Activated CD4-positive, alpha-beta memory T cell treated with anti-CD3 and anti-CD28 coated beads, Interleukin-2, amount 10 ng/mL, durations not matched to agents 7 days and 5 days (primary cell): Measurements from ENCODE around the gene MYO5B. TPM values are rescaled to one million over a fixed set of nuclear protein-coding genes. Genes with fewer than 3 reads are reported as not detected.

Experiments
- CTCF ChIA-PET: fragments of 350-600 bp; sonication (Branson Sonifier 250); formaldehyde crosslinking; loops from one replicate; lab custom pipeline; 2021; ENCODE audit warnings: antibody characterized with exemption, inconsistent platforms; lab: Charles Lee
- POLR2A ChIA-PET: fragments of 350-600 bp; sonication (Branson Sonifier 250); formaldehyde crosslinking; loops from one replicate; lab custom pipeline; 2021; ENCODE audit warnings: antibody characterized with exemption; lab: Charles Lee
- DNase-seq: peaks from one replicate; pipeline ENCODE4 v3.0.0-alpha.2; 2020
- H3K27ac Mint-ChIP-seq: one replicate; pipeline ENCODE4 v1.8.0; 2021; ENCODE audit warnings: mild to moderate bottlenecking, mixed read lengths
- H3K27me3 Mint-ChIP-seq: one replicate; pipeline ENCODE4 v1.8.0; 2021; ENCODE audit warnings: mixed read lengths
- H3K36me3 Mint-ChIP-seq: one replicate; pipeline ENCODE4 v1.8.0; 2021; ENCODE audit warnings: low read depth, mixed read lengths
- H3K4me1 Mint-ChIP-seq: one replicate; pipeline ENCODE4 v1.8.0; 2021; ENCODE audit warnings: mixed read lengths
- H3K4me3 Mint-ChIP-seq: one replicate; pipeline ENCODE4 v1.8.0; 2021; ENCODE audit warnings: mild to moderate bottlenecking, mixed read lengths
- H3K9me3 Mint-ChIP-seq: one replicate; pipeline ENCODE4 v1.8.0; 2021; ENCODE audit warnings: mixed read lengths
- total RNA-seq, 2 experiments: library from RNA; stranded (reverse); gene quantifications; one replicate each; pipeline ENCODE4 v1.2.3, GENCODE V29; 2021

Gene MYO5B
- total RNA-seq, 2 experiments from 2014 or later = not detected

DNA sequence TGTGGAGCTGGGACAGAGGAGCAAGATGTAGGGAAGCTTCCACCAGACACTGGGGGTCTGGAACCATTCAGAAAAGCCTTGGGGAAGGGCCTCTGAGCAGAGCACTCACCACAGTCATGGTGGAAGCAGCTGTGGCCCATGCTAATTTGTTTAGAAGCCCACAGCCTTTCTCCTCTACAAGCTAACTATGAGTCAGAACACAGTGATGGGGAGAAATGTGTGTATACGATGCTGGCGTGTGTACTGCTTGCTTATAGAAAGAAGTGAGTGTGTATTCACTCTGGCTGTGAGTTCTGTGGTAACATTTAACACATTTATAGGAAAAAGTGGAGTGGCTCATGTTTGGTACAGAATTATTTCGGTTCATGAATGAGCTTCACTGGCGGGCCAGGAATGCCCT lies 224.6 kb downstream of the MYO5B start:
- POLR2A ChIA-PET = no interaction called here
- DNase-seq = no peak
- no peaks in the 10 kb centered on the region for H3K36me3 Mint-ChIP-seq
- no peaks in the 10 kb centered on the region for H3K4me1 Mint-ChIP-seq
- no peak overlapping the region for H3K27ac Mint-ChIP-seq
- H3K9me3 Mint-ChIP-seq = no peaks in the 10 kb centered on the region
- H3K4me3 Mint-ChIP-seq = no peak overlapping the region
- H3K27me3 Mint-ChIP-seq = peaks cover 14% of the 10 kb centered on the region
- CTCF ChIA-PET = no interaction called here

DNA sequence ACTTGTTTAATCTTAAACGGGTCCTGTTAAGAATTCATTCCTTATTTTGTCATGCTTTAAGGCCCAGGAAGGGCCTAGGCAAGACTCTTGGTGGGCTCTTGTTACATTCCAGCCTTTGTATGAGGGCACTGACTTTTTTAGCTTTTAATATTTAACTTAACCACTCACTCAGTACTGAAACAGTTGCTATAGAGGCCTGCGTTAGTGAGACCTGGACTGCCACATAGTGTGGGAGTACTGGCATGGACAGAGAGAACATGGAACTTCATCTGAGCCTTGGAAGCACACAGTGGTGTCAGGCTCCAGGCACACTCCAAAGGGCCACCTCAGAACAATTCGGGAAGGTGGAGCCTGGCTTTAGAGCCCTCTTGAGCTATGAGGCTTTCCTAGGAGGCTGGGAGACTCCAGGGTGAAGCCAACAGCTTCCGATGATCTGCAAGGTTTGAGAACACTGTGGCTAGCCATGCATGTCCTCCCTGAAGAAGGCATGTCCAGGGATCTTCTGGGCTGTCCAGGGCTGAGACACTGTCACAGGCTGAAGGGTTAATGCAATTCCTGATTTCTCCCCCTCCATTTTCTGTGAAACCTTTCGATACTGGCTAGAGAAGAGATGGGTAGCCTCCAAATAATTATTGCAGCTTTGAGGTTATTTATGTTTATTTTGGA lies 226.2 kb downstream of the MYO5B start:
- H3K36me3 Mint-ChIP-seq = no peaks in the 10 kb centered on the region
- ChIA-PET CTCF (no interaction called here), POLR2A (no interaction called here)
- no peak overlapping the region for H3K4me3 Mint-ChIP-seq
- no peak overlapping the region for H3K27ac Mint-ChIP-seq
- no peak for DNase-seq
- no peaks in the 10 kb centered on the region for H3K4me1 Mint-ChIP-seq
- H3K9me3 Mint-ChIP-seq = no peaks in the 10 kb centered on the region
- peaks cover 11% of the 10 kb centered on the region for H3K27me3 Mint-ChIP-seq

DNA sequence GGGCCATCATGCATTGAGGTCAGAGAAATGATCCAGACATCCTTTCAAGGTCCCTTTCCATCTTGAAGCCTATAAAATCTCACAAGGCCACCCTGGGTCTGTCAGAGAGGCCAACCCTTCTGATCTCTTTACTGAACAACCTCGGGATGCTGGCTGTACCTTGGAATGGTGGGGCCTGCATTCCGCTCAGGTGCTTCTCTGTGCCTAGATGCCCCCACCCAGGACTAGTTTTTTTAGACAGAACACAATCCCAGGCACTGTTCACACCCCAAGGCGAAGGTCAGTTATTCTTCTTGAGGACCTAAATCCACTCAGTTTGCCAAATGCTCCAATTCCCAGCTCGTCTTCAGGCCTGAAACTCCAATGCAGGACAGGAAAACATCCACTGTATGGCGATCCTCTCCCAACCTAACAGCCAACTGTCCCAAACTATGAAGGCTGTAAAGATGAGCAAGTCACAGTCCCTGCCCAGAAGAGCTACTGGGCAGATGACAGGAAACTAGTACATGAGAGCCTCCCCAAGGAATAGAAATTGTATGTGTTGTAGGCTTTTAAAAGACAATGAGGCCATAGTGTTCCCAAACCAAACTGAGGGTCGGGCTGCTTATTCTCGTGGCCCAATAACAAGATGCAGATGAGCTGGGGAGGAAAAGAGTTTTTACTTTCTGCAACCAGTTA lies 227.2 kb downstream of the MYO5B start:
- ChIA-PET CTCF (interaction anchor here (0.5 kb wide), 1 partner anchor 239 kb away, joined by 7 read pairs; no protein-coding TSS in a partner anchor), POLR2A (no interaction called here)
- H3K9me3 Mint-ChIP-seq = no peaks in the 10 kb centered on the region
- no peaks in the 10 kb centered on the region for H3K4me1 Mint-ChIP-seq
- DNase-seq = no peak
- peaks cover 11% of the 10 kb centered on the region for H3K27me3 Mint-ChIP-seq
- H3K27ac Mint-ChIP-seq = no peak overlapping the region
- H3K36me3 Mint-ChIP-seq = no peaks in the 10 kb centered on the region
- H3K4me3 Mint-ChIP-seq = no peak overlapping the region

DNA sequence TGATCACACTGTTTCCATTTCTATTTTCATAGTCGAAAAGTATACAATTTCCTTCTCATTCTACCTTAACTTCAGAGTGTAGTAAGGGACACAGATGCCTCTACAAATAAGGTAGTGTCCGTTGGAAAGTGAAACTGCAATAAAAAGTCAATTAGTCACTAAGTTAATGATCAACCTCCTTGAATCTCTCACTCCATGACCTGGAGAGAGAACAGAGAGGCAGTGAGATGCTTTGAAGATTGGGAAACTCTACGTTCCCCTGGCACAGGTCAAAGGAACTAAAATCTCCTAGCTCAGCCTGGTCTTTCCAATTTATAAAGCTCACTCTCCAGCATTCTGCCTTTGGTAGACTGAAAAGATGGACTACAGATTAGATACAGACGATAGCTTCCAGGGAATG lies 227.8 kb downstream of the MYO5B start:
- ChIA-PET CTCF (interaction anchor here (0.5 kb wide), 1 partner anchor 238 kb away, joined by 7 read pairs; no protein-coding TSS in a partner anchor), POLR2A (no interaction called here)
- Mint-ChIP-seq H3K36me3 (no peaks in the 10 kb centered on the region), H3K4me1 (no peaks in the 10 kb centered on the region), H3K27me3 (peaks cover 11% of the 10 kb centered on the region), H3K9me3 (no peaks in the 10 kb centered on the region), H3K4me3 (no peak overlapping the region), H3K27ac (no peak overlapping the region)
- no peak for DNase-seq

DNA sequence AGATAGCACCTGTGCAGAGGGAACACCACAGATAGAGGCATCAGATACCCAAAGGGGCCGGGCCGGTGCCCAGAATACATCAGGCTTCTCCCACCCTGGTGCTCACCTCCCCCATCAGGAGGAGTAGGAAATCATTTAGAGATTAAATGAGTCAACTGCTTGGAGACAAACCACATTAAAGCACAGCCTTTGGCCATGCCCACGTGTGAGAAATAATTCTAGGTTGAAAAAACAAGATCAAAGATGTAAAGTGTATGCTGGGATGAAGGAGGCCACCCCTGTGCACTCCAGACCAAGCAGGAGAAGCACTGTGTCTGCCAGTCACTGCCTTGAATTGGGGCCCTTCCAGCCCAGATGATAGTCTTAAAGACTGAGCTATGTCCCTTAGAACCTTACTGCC lies 228.9 kb downstream of the MYO5B start:
- ChIA-PET CTCF (no interaction called here), POLR2A (no interaction called here)
- H3K9me3 Mint-ChIP-seq = no peaks in the 10 kb centered on the region
- H3K27me3 Mint-ChIP-seq = peaks cover 5% of the 10 kb centered on the region
- no peak for DNase-seq
- no peaks in the 10 kb centered on the region for H3K36me3 Mint-ChIP-seq
- H3K4me1 Mint-ChIP-seq = peaks cover 8% of the 10 kb centered on the region
- H3K4me3 Mint-ChIP-seq = no peak overlapping the region
- H3K27ac Mint-ChIP-seq = no peak overlapping the region

DNA sequence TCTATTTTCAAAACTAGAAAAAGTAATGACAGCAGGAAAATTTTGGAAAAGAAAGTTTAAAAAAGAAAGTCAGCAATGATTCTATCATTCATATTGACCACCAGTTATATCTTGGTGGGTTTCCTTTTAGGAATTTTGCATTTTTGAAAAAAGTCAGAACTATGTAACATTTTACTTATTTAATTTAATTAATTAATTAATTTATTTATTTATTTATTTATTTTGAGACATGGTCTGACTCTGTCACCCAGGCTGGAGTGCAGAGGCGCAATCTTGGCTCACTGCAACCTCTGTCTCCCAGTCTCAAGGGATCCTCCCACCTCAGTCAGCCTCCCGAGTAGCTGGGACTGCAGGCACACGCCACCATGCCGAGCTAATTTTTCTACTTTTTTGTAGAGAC lies 231.7 kb downstream of the MYO5B start:
- Mint-ChIP-seq H3K36me3 (no peaks in the 10 kb centered on the region), H3K4me3 (no peak overlapping the region), H3K27ac (no peak overlapping the region), H3K4me1 (peaks cover 30% of the 10 kb centered on the region), H3K27me3 (peaks cover 7% of the 10 kb centered on the region), H3K9me3 (no peaks in the 10 kb centered on the region)
- POLR2A ChIA-PET = no interaction called here
- DNase-seq = no peak
- CTCF ChIA-PET = no interaction called here

DNA sequence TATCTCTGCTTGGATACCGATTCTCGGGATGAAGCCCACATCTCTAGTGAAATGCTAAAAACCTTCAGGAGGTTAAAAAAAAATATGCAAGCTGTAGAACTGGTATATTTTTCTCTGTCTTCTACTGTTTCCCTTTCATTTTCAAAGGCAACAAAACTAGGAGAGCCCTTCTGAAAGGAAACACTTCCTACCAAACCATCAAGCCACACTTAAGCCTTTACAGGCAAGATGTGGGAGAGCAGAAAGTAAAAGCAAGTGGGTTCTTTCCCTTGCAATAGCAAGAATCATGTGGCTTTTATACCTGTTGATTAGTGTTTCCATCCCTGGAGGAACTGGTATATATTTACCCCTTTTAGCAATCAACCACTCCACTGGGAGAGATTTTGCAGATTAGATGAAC lies 233.7 kb downstream of the MYO5B start:
- Mint-ChIP-seq H3K27me3 (peaks cover 7% of the 10 kb centered on the region), H3K4me1 (peaks cover 30% of the 10 kb centered on the region), H3K36me3 (no peaks in the 10 kb centered on the region), H3K4me3 (no peak overlapping the region), H3K9me3 (no peaks in the 10 kb centered on the region), H3K27ac (no peak overlapping the region)
- ChIA-PET CTCF (no interaction called here), POLR2A (no interaction called here)
- no peak for DNase-seq

DNA sequence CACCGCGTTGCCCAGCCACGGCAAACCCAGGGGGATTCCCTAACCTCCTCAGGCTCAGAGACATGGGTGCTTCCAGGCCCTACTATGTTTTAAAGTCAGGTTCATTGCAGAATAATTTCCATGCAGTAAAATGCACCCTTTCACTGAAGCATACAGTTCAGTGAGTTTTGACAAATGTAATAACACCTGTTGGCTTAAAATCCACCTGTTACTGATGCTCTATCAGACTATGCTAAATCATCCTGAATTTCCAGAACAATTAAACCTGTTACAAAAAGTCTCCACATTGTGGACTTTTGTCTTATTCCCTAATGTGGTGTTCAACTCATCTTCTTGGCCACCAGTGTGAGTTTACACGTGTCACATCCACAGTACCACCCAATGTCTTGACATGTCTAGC lies 234.6 kb downstream of the MYO5B start:
- Mint-ChIP-seq H3K4me1 (peaks cover 30% of the 10 kb centered on the region), H3K9me3 (no peaks in the 10 kb centered on the region), H3K27me3 (peaks cover 7% of the 10 kb centered on the region), H3K4me3 (no peak overlapping the region), H3K27ac (no peak overlapping the region), H3K36me3 (no peaks in the 10 kb centered on the region)
- ChIA-PET CTCF (no interaction called here), POLR2A (no interaction called here)
- DNase-seq = no peak

DNA sequence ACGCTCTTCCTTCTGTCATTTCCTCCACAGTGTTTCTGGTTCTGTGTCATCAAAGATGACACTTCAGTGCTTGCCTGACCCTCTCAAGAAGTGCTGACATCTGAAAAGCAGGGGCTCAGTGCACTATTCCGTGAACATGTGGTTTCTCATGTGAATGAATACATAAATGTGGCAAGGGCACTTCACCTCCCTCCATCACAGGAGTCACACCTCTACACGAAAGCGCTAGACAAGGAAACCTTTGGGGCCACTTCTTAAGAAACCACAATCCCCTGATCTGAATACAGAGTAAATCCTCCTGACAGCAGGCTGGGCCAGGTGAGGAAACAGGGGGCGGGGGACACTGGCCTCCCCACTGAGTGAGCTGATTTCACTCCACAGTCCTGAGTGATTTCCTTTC lies 235.8 kb downstream of the MYO5B start:
- POLR2A ChIA-PET = no interaction called here
- peaks cover 7% of the 10 kb centered on the region for H3K27me3 Mint-ChIP-seq
- H3K36me3 Mint-ChIP-seq = no peaks in the 10 kb centered on the region
- CTCF ChIA-PET = no interaction called here
- H3K4me3 Mint-ChIP-seq = no peak overlapping the region
- no peak overlapping the region for H3K27ac Mint-ChIP-seq
- peaks cover 30% of the 10 kb centered on the region for H3K4me1 Mint-ChIP-seq
- no peak for DNase-seq
- no peaks in the 10 kb centered on the region for H3K9me3 Mint-ChIP-seq

DNA sequence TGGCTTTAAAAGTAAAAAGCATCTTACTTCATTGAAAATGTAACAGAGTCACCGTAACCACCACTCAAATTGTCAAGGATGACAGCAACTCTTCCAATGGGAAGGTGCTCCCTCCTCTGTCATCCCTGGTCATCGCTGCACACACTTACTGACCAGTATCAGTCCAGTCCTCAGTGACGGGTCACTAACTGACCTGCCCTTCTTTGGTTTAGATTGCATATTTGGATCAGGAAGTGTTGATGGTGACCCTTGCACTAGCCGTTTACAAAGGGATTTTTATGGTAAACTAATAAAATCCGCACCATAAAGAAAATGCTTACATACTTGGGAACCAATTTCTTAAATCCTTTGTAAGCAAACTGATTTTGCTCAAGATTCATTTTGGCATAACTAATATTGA lies 239.7 kb downstream of the MYO5B start:
- CTCF ChIA-PET = no interaction called here
- Mint-ChIP-seq H3K9me3 (no peaks in the 10 kb centered on the region), H3K36me3 (no peaks in the 10 kb centered on the region), H3K27ac (no peak overlapping the region), H3K4me1 (peaks cover 22% of the 10 kb centered on the region), H3K27me3 (peaks cover 19% of the 10 kb centered on the region), H3K4me3 (no peak overlapping the region)
- no peak for DNase-seq
- POLR2A ChIA-PET = no interaction called here

DNA sequence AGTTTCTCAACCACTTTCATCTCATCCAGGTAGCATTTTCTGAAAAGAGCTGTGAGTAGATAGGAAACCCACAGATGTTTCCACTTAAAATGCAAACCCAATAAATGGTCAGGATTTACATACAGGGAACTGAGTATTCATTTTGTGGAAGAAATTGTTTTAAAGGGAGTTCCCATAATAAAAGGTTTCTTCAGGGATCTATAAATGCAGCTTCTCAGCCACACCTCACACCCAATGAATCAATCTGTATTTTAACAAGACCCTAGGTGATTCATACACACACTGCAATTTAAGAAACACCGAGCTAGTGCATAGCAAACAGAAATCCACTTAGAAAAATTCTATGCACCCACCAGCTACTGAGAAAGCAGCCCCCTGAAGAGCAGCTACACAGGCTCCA lies 241.6 kb downstream of the MYO5B start:
- no peak overlapping the region for H3K27ac Mint-ChIP-seq

DNA sequence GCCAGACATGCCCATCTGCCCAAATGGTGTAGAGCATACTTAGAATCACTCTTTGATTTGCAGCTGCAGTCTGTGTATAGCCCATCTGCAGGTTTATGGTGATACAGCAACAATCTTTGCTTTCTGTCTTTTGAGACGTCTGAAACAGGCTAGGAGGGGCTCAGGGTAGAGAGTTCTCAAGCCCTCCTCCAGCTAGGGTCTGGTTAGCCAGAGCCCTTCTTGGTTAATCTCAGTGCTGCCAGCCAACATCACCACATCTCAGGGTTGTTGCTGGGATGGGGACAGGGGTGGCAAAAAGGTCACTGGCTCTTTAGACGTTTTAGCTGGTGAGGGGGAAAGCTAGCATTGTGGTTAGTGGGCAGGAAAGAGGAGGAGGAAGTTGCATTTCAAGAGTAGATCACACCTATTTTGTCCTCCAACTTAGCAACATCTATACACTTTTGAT lies 245.0 kb downstream of the MYO5B start:
- DNase-seq = no peak
- Mint-ChIP-seq H3K36me3 (no peaks in the 10 kb centered on the region), H3K4me1 (peaks cover 12% of the 10 kb centered on the region), H3K9me3 (no peaks in the 10 kb centered on the region), H3K27me3 (peaks cover 17% of the 10 kb centered on the region), H3K4me3 (no peak overlapping the region), H3K27ac (no peak overlapping the region)
- CTCF ChIA-PET = interaction anchor here (1.0 to 1.3 kb wide), 2 partner anchors 87 to 127 kb away, joined by 3 read pairs; no protein-coding TSS in a partner anchor
- POLR2A ChIA-PET = no interaction called here

More for the DNA sequence above, 241.6 kb downstream of the MYO5B start:
- CTCF ChIA-PET = no interaction called here
- DNase-seq = no peak
- H3K4me1 Mint-ChIP-seq = peaks cover 12% of the 10 kb centered on the region
- POLR2A ChIA-PET = no interaction called here
- H3K27me3 Mint-ChIP-seq = peaks cover 15% of the 10 kb centered on the region
- no peak overlapping the region for H3K4me3 Mint-ChIP-seq
- H3K9me3 Mint-ChIP-seq = no peaks in the 10 kb centered on the region
- no peaks in the 10 kb centered on the region for H3K36me3 Mint-ChIP-seq

DNA sequence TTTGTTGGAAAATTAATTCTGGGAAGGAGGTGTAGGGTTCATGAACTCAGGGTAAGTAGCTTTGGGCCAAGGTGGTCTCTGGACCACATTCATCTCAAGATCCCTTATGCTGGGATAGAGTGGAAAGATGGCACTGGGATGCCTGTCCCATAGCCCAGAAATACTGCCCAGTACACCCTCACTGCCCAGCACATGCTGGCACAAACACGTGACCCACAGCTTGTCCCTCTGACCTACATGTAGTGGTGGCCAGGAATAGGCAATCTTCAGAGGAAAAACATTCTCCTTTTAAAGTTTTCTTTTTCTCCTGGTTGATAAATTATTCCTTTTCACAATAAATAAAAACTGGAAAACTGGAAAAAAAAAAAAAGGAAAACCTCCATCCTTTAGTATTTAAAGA lies 246.0 kb downstream of the MYO5B start:
- Mint-ChIP-seq H3K4me3 (no peak overlapping the region), H3K36me3 (no peaks in the 10 kb centered on the region), H3K9me3 (no peaks in the 10 kb centered on the region), H3K27me3 (peaks cover 20% of the 10 kb centered on the region), H3K4me1 (peaks cover 15% of the 10 kb centered on the region), H3K27ac (no peak overlapping the region)
- ChIA-PET CTCF (interaction anchor here (1.0 kb wide), 1 partner anchor 86 kb away, joined by 3 read pairs; no protein-coding TSS in a partner anchor), POLR2A (no interaction called here)
- DNase-seq = no peak

DNA sequence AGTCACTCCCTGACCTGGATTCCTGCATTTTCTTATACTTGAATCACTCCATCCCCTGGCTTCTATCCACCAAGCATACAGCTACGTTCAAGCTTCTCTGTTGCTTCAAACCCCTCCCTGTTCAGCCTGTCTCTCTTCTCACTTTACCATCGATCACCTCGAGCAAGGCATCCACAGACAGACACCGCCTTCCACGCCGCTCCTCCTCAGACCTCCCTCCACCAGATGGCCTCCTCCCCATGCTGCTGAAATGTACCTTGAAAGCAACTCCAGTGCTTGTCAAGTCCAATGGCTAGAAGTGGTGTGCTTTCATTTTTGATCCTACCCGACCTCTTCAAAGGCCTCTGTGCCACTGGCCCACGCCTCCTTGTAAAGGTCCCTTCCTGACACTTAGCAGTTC lies 250.3 kb downstream of the MYO5B start:
- Mint-ChIP-seq H3K4me1 (peaks cover 3% of the 10 kb centered on the region), H3K9me3 (no peaks in the 10 kb centered on the region), H3K27ac (no peak overlapping the region), H3K36me3 (no peaks in the 10 kb centered on the region), H3K4me3 (no peak overlapping the region), H3K27me3 (peaks cover 10% of the 10 kb centered on the region)
- ChIA-PET CTCF (no interaction called here), POLR2A (no interaction called here)
- no peak for DNase-seq
